D721Med (cell line): ENCODE data around the gene AGPAT2.

ENCODE experiments used
- DNase-seq: peaks from one replicate; pipeline ENCODE4 v3.0.0; 2011; ENCODE audit warnings: low spot score; ENCODE audit not compliant: insufficient read length
- FAIRE-seq: peaks from 2 replicates; lab custom pipeline; 2011; peaks lifted over from hg19 to GRCh38; lab: Jason Lieb, UNC
- TF ChIP-seq, protein P1 (sequence below): IDR thresholded peaks from 2 replicates; pipeline ENCODE4 v1.5.1; 2012; ENCODE audit warnings: mild to moderate bottlenecking, control low read depth; ENCODE audit not compliant: insufficient read depth; ENCODE audit errors: missing control alignments

Gene AGPAT2

DNA sequence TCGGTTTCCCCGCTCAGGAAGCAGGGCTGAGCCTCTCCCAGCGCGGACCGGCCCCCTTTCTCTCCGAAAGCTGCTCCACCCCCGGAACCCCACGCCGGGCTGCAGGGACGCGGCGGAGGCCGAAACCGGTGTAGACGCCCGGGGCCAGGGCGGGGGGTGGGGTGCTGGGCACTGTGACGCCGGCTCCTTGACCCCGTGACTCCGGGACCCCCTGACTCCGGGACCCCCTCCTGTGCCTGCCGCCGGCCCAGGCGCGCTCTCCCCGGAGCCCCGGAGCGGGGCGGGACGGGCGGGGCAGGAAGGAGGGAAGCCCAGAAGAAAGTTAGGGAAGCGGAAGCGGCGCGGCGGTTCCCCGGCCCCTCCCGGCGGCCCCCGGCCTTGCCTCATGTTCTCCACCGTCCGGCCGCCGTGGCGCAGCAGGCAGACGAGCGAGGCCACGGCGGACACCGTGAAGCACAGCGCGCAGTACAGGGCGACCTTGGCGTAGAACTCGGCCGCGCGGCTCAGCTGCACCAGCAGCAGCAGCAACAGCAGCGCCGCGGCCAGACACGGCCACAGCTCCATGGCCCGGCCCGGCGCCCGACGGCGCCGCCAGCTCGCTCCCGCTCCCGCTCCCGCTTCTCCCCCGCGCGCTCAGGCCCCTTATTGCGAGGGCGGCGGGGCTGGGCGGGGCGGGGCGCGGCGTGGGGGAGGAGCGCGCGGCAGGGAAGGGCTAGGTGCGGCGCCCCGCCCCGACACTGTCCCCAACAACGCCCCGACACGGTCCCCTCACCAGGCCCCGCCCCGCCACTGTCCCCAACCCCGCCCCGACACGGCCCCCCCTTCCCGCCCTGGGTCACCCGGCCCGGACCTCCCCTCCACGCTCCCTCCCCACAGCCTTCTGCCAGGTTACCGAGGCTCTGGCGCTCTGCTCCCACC, at the start of gene AGPAT2:
AGPAT2 (minus strand) TSS at position 664 of the 918 bp plus-strand sequence; CDS start at position 564, 100 bp downstream.
- FAIRE-seq, result no peak
- TF ChIP-seq, protein P1, sequence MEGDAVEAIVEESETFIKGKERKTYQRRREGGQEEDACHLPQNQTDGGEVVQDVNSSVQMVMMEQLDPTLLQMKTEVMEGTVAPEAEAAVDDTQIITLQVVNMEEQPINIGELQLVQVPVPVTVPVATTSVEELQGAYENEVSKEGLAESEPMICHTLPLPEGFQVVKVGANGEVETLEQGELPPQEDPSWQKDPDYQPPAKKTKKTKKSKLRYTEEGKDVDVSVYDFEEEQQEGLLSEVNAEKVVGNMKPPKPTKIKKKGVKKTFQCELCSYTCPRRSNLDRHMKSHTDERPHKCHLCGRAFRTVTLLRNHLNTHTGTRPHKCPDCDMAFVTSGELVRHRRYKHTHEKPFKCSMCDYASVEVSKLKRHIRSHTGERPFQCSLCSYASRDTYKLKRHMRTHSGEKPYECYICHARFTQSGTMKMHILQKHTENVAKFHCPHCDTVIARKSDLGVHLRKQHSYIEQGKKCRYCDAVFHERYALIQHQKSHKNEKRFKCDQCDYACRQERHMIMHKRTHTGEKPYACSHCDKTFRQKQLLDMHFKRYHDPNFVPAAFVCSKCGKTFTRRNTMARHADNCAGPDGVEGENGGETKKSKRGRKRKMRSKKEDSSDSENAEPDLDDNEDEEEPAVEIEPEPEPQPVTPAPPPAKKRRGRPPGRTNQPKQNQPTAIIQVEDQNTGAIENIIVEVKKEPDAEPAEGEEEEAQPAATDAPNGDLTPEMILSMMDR, result no peak
- DNase-seq, result peak; percentile 99

DNA sequence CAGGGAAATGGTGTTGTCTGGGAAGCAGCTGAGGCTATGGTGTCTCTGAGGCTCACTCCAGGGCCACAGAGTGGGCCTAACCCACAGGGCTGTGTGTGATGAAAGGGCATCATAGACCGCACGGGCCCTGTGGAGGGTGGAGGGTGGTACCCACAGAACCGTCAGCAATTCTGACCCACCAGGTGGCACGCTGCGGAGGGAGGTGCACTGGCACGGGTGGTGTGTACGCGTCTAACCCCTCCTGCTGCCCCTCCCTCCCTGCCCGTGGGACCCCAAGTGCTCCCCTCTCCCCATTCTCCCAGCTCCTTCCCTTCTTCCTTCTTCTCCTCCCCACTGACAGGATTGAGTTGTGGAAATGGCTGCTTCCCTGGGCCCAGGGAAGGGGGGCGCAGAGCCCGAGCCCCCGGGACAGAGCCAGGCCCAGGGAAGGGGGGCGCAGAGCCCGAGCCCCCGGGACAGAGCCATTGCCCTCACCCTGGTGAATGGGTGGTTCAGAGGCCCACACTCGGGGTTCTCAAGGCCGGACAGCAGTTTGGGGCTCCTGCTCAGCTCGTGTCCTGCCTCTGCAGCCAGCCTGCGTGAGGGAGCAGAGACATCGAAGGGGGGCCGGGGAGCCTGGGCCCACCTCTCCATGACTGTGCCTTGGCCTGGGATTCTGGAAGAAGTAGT, 48.7 kb upstream of the AGPAT2 start:
- DNase-seq (no peak), FAIRE-seq (no peak)
- TF ChIP-seq, protein P1, result no peak

DNA sequence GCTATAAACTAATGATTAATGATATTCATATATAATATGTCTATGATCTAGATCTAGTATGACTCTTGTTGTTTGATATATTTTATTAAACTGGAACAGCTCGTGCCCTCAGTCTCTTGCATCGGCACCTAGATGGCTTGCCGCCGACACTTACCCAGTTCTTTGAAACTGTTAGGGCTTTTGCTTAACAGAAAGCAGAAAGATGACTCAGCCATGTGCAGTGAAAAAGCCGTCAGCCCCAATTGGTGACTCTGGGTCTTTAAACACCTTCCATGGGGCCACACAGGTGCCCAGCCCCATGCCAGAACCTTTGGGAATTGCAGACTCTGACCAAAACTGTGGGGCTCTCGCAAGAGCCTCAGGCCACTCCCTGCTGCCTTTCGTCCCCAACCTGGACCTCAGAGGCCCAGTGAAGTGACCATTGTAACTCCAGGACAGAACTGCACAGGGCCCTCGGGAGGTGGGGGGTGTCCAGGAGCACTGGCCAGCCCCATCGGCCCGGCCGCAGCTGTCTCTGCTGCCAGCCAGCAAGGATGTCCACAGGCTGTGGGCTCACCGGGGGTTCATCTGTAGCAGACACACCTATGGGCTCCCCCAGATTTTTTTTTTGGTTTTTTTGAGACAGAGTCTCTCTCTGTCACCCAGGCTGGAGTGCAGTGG, 47.7 kb upstream of the AGPAT2 start:
- TF ChIP-seq, protein P1, result no peak
- FAIRE-seq, result no peak
- no peak for DNase-seq

DNA sequence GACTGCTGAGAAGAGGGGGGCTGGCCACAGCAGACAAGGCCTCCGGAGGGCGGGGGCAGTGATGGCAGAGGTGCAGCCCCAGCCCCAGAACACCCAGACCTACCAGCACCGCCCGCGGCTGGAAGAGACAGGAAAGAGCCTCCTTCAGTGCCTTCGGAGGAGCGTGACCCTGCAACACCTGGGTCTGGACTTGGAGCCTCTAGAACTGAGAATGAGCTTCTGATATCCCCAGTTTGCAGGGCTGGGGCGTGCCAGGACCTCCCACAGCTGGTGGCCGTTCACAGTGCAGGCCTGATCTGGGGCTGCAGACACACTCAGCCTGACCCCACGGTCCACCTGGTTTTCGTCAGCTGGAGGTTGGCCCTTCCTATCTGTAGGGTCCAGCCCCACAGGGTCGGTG, 46.4 kb upstream of the AGPAT2 start:
- FAIRE-seq (no peak), DNase-seq (no peak)
- TF ChIP-seq, protein P1, result no peak

DNA sequence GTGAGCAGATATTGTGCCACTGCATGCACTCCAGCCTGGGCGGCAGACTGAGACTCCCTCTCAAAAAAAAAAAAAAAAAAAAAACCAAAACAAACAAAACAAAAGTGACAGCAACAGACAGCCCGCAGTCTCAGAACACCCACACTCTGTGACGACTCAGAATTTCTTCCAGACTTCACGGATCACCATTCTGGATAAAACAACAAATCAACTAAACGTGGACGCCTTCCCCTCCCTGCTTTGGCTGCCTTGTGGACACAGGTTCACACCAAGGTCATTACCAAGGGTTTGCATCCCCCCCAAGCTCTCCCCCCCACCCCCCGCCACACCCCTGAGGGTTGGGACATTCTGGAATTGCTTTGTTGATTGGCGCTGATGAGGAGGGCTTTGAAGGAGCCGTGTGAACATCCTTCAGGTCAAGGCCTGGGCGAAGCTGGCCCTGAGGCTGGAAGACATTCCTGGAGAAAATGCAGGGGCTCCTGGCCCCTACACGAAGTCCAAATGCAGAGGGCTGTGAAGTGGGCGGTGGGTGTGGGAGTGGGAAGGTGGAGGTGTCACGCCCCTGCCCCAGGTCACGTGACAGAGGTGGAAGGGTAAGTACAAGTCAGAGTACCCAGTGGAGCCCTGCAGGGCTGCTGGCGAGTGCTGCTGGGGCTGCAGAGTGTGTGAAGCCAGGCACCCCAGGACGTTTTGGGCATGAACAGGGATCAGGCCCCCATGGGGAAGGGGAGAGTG, 45.4 kb upstream of the AGPAT2 start:
- DNase-seq (no peak), FAIRE-seq (no peak)
- TF ChIP-seq, protein P1, result no peak

DNA sequence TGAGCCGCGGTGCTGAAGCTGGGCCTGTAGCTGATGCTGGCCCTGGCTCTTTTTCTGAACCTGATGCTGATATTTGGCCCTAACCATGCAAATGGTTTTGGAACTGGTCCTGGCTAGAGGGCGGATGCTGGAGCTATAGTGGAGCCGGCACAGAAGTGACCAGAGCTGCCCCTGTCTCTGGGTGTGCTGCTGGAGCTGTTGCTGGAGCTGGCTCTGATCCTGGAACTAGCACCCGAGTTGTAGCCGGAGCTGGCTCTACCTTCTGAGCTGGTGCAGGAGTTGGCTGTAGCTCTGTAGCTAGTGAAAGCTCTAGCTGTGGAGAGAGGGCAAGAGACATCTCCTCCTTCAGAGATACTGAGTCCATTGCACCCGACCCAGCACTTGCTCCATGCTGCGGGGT, 42.7 kb upstream of the AGPAT2 start:
- FAIRE-seq (no peak), DNase-seq (no peak)
- TF ChIP-seq, protein P1, result no peak
